SU-DHL-6 (cell line): ENCODE data around the gene MFN2.

Experiments used
- H2AFZ ChIP-seq: fragments of 200-600 bp; sonication (generic); 2 replicates; pipeline ENCODE4 v1.6.1; 2014; ENCODE audit warnings: low read depth, mild to moderate bottlenecking, moderate library complexity, mixed read lengths, antibody characterized with exemption, low read length; ENCODE audit not compliant: severe bottlenecking
- H3F3A ChIP-seq: fragments of 200-600 bp; shearing (Covaris generic); 2 replicates; pipeline ENCODE4 v1.6.0; 2016; ENCODE audit warnings: antibody characterized with exemption, mild to moderate bottlenecking; ENCODE audit not compliant: insufficient read depth
- H3K27ac ChIP-seq: fragments of 200-600 bp; sonication (generic); 2 replicates; pipeline ENCODE4 v1.5.1; 2016; ENCODE audit warnings: low read depth, mild to moderate bottlenecking, low read length, moderate library complexity, mixed read lengths
- H3K27me3 ChIP-seq: fragments of 200-600 bp; sonication (generic), shearing (Covaris generic); 2 replicates; pipeline ENCODE4 v1.6.0; 2014; ENCODE audit warnings: mild to moderate bottlenecking, low read length
- H3K36me3 ChIP-seq: fragments of 200-600 bp; sonication (generic); 2 replicates; pipeline ENCODE4 v1.6.1; 2014; ENCODE audit warnings: mild to moderate bottlenecking, low read length, mixed read lengths
- H3K4me2 ChIP-seq: fragments of 300-600, 200-600 bp; shearing (Covaris generic), sonication (generic); 2 replicates; pipeline ENCODE4 v1.6.0; 2014; ENCODE audit warnings: low read length, low read depth, mild to moderate bottlenecking; ENCODE audit not compliant: poor library complexity, severe bottlenecking
- H3K4me3 ChIP-seq: fragments of 200-600 bp; sonication (generic); 2 replicates; pipeline ENCODE4 v1.5.1; 2014; ENCODE audit warnings: antibody characterized with exemption, low read length, mild to moderate bottlenecking, mixed read lengths; ENCODE audit not compliant: insufficient read depth, poor library complexity, severe bottlenecking
- H3K79me2 ChIP-seq: fragments of 200-600 bp; sonication (generic); 2 replicates; pipeline ENCODE4 v1.6.1; 2014; ENCODE audit warnings: mild to moderate bottlenecking, low read length, moderate library complexity; ENCODE audit not compliant: insufficient read depth
- H3K9ac ChIP-seq: fragments of 200-600 bp; sonication (generic); 2 replicates; pipeline ENCODE4 v1.7.0; 2014; ENCODE audit warnings: mild to moderate bottlenecking, low read length
- H3K9me2 ChIP-seq: fragments of 200-600 bp; sonication (generic); replicated peaks from 2 replicates; pipeline ENCODE4 v1.6.1; 2014; ENCODE audit warnings: low read length; ENCODE audit not compliant: insufficient read depth
- H3K9me3 ChIP-seq: fragments of 200-600 bp; sonication (generic); 2 replicates; pipeline ENCODE4 v1.6.1; 2014; ENCODE audit warnings: low read length, mixed read lengths; ENCODE audit not compliant: insufficient read depth
- H4K20me1 ChIP-seq: fragments of 200-600 bp; sonication (generic); 2 replicates; pipeline ENCODE4 v1.6.1; 2014; ENCODE audit warnings: low read depth, mild to moderate bottlenecking, antibody characterized with exemption, low read length, moderate library complexity, mixed read lengths
- CTCF ChIP-seq: fragments of 200-600 bp; sonication (generic); IDR thresholded peaks from one replicate; pipeline ENCODE4 v1.5.1; 2017; ENCODE audit warnings: antibody characterized with exemption, mild to moderate bottlenecking, low read length, moderate library complexity; ENCODE audit not compliant: insufficient read depth, poor library complexity, severe bottlenecking
- EZH2phosphoT487 ChIP-seq: fragments of 200-600 bp; sonication (generic), shearing (Covaris generic); conservative IDR thresholded peaks from 2 replicates; pipeline ENCODE4 v1.6.1; 2018; ENCODE audit warnings: mild to moderate bottlenecking, antibody characterized with exemption, low read length, moderate library complexity, mixed read lengths

MFN2 gene

DNA sequence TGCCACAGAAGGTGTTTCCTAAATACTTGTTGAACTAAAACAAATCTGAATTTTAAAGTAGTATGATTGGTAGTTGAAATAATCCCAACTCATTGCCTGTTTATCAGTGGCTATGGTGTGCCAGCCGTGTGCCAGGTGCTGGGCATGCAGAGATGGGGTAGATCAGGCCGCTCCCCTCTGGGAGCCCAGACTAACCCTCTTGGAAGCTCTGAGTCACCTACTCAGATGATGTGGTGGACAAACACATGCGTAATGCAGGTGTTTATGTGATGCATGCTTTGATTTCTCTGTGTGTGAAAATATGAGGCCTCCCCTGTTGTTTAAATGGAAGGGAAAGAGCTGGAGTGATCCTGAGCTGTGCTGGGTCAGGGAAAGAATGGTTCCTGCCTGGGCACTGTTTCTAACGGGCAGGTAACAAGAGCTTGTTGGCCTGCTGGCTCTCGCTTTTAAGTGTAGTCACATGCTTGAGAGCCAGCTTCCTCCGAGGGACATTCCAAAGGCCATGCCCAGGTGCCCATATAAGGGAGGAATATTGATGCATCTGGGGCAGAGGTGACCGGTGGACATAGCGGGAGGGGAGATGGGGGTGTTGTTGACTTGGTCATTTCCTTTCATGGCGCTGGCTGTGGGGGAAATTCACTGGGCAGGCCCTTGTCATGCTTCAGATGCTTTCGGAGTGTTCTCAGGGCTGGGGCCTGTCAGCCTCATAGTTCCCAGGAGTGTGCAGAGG, 10.2 kb downstream of the MFN2 start:
- no peaks in the 10 kb centered on the region for H3F3A ChIP-seq
- H3K9me2 ChIP-seq: no peaks in the 10 kb centered on the region
- H3K4me2 ChIP-seq: no peak overlapping the region
- TF ChIP-seq EZH2phosphoT487 (no peak), CTCF (no peak)
- H2AFZ ChIP-seq: no peak overlapping the region
- no peaks in the 10 kb centered on the region for H3K27me3 ChIP-seq
- no peak overlapping the region for H3K4me3 ChIP-seq
- H3K9me3 ChIP-seq: no peaks in the 10 kb centered on the region
- peaks cover 27% of the 10 kb centered on the region for H3K79me2 ChIP-seq
- H4K20me1 ChIP-seq: no peaks in the 10 kb centered on the region
- no peak overlapping the region for H3K27ac ChIP-seq
- H3K9ac ChIP-seq: no peak overlapping the region
- H3K36me3 ChIP-seq: peaks cover 5% of the 10 kb centered on the region

DNA sequence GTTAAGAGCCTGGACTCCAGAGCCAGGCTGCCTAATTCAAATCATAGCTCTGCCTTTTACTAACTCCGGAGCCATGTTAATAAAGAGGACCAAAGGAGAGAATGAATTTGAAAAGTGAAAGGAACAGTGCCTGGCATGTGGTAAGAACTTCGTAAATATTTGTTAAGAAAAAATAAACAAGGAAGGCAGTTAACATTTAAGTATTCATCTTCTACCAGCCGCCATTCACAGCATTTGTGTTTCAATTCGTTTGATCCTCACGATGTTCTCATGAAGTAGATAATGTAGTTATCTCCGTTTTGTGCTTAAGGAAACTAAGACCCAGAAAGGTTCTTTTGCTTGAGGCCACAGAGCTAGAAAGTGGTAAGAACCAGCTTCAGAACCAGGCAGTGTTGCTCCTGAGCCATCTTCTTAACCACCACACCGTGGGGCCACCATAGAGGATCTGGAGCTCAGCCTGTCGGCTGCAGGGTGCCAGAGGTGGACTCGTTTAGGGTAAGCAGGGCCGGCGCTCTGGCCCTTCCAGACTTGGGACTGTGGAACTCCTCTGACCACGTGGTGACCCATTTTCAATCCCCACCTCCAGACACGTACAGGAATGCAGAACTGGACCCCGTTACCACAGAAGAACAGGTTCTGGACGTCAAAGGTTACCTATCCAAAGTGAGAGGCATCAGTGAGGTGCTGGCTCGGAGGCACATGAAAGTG, 11.9 kb downstream of the MFN2 start:
- Histone ChIP-seq H3K4me3 (no peak overlapping the region), H2AFZ (no peak overlapping the region), H3K9me3 (no peaks in the 10 kb centered on the region), H3K9me2 (no peaks in the 10 kb centered on the region), H3K36me3 (peaks cover 5% of the 10 kb centered on the region), H3K4me2 (no peak overlapping the region), H3K27me3 (no peaks in the 10 kb centered on the region), H3K27ac (no peak overlapping the region), H3K9ac (no peak overlapping the region), H3F3A (no peaks in the 10 kb centered on the region), H4K20me1 (no peaks in the 10 kb centered on the region), H3K79me2 (peaks cover 12% of the 10 kb centered on the region; the same call in 1 of the 2 replicates)
- TF ChIP-seq EZH2phosphoT487: no peak
- no peak for TF ChIP-seq CTCF

DNA sequence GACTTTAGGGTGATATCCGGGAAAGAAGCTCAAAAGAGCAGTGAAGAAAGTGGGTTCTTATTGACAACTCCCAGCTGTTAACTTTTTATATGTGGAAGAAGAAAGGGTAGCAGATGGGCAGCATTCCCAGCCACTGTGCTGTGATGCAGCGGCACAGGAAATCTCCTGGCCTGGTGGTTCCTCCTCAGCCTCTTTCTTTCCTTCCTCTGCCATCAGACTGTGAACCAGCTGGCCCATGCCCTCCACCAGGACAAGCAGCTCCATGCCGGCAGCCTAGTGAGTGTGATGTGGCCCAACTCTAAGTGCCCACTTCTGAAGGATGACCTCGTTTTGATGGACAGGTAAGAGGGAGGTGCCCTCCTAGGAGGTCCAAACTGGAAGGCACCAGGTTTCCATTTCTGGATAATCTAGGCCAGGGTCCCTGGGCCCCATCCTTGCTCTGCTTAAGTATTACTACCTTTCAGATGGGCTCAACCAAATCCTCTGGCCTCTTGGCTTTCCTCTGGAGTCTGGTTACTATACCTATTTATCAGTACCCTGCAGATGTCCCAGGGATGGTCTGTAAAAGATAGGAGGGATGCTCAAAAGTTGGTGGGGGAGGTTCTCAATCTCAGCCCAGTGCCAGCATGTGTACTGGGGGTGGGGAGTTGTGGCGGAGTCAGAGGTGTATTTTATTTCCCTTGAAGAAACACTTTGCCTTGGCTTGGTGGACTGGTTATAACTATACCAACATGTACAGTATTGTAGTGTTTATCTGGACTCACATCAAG, 17.0 kb downstream of the MFN2 start:
- no peak overlapping the region for H3K4me3 ChIP-seq
- H3K36me3 ChIP-seq: peaks cover 7% of the 10 kb centered on the region
- H3K9me3 ChIP-seq: no peaks in the 10 kb centered on the region
- H4K20me1 ChIP-seq: no peaks in the 10 kb centered on the region
- H3K79me2 ChIP-seq: no peaks in the 10 kb centered on the region
- H3F3A ChIP-seq: no peaks in the 10 kb centered on the region
- no peaks in the 10 kb centered on the region for H3K9me2 ChIP-seq
- H3K27me3 ChIP-seq: no peaks in the 10 kb centered on the region
- TF ChIP-seq EZH2phosphoT487 (no peak), CTCF (no peak)
- no peak overlapping the region for H3K9ac ChIP-seq
- H2AFZ ChIP-seq: no peak overlapping the region
- no peak overlapping the region for H3K4me2 ChIP-seq
- no peak overlapping the region for H3K27ac ChIP-seq
